HG03045 (cell line): ENCODE measurements around the gene CPLX1.
"Not testable (repeated sequence)": the region's sequence is repeated elsewhere in the genome, so short reads cannot be mapped to it uniquely, and the experiment has no call there.

Experiments used
- ATAC-seq: cut with Tn5 transposase; IDR thresholded peaks from one replicate; pipeline ENCODE4 v1.9.1; 2021; ENCODE audit warnings: mild to moderate bottlenecking, moderate library complexity; ENCODE audit not compliant: unreplicated experiment

CPLX1 gene

DNA sequence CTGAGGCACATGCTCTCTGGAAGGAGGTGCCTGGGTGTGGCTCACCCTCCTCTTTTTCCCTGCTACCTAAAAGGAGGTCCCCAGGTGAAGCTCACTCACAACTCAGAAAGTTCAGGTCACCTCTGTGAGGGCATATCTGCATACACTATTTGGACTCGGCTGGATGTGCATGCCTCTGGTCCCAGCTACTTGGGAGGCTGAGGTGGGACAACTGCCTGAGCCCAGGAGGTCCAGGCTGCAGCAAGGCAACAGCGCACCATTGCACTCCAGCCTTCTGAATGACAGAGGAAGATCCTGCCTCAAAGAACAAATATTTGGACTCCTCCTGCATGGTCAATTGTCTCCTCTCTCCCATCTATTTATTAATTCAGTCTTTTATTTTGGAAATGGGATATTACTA lies 46.4 kb downstream of the CPLX1 start:
- no peak for ATAC-seq

DNA sequence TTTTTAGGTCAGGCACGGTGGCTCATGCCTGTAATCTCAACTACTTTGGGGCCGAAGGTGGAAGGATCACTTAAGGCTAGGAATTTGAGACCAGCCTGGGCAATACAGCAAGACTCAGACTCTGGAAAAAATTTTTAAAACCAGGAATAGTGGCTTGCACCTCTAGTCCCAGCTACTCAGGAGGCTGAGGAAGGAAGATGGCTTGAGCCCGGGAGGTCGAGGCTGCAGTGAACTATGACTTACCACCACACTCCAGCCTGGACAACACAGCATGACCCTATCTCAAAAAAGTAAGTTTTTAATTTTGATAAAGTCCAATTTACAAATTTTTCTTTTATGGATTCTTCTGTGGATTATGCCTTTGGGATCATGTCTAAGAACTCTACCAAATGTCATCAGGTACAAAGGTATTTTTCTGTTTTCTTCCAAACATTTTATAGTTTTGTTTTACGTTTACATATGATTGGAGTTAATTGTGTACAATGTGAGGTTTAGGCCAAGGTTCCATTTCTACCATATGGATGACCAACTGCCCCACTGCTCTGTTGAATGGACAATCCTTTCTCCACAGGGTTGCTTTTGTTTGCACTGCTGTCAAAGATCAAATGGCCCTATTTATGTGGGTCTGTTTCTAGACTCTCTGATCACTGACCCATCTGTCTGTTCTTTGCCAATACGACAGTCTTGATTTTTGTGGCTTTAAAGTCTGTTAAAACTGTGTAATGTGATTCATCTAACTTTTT lies 48.2 kb downstream of the CPLX1 start:
- no peak for ATAC-seq

DNA sequence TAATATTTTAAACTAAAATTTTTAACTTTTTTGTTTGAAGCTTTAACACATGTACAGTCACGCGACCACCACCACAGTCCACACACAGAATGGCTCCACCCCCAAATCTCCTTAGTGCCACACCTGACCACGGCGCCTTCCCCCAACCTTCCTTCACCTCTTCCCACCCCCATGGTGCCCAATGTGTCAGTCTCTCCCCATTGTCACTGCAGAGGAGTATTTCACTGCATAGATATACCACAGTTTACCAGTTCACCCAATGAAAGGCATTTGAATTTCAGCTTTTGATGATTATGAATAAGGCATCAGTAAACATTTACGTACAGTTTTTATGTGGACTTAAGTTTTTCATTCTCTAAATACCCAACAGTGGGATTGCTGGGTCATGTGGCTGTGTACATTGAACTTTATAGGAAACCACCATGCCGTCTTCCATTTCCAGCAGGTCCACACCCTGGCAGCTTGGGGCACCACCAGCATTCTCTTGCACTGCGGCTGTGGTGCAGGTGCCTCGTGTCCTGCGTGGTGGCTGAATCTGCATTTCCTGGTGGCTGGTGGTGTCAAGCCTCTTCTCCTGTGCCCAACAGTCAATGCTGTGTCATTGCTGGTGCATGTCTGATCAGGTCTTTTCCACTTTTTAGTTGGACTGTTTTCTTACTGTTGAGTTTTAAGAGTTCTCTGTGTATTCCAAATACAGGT lies 49.0 kb downstream of the CPLX1 start:
- no peak for ATAC-seq

DNA sequence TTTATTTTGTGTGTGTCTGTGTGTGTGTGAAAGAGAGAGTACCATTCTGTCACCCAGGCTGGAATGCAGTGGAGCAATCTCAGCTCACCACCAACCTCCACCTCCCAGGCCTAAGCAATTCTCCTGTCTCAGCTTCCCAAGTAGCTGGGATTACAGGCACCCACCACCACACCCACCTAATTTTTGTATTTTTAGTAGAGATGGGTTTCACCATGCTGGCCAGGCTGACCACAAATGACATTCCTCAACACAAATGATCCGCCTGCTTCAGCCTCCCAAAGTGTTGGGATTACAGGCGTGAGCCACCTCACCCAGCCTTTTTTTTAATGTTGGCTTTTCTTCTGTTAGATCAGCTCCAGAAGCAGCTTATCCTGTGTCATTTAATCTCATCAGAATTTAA lies 50.4 kb downstream of the CPLX1 start:
- ATAC-seq: not testable (repeated sequence)

DNA sequence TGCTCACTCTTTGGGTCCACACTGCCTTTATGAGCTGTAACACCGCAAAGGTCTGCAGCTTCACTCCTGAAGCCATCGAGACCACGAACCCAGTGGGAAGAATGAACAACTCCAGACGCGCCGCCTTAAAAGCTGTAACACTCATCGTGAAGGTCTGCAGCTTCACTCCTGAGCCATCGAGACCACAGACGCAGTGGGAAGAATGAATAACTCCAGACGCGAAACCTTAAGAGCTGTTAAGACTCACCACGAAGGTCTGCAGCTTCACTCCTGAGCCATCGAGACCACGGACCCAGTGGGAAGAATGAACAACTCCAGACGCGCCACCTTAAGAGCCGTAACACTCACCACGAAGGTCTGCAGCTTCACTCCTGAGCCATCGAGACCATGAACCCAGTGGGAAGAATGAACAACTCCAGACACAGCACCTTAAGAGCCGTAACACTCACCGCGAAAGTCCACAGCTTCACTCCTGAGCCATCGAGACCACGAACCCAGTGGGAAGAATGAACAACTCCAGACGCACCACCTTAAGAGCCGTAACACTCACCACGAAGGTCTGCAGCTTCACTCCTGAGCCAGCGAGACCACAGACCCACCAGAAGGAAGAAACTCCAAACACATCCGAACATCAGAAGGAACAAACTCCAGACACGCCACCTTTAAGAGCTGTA lies 51.4 kb downstream of the CPLX1 start:
- ATAC-seq: not testable (repeated sequence)

DNA sequence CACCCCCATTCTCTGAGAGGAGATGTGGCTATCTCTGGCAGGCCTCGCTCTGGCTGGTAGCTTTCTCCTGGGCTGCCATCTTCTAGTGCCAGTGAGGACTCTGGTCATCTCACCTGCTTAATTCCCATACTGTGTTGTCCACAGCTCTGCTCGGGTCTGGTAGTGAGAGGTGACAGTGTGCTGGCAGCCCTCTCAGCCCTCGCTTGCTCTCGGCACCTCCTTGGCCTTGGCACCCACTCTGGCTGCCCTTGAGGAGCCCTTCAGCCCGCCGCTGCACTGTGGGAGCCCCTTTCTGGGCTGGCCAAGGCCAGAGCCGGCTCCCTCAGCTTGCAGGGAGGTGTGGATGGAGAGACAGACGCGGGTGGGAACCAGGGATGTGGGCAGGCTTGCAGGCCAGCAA lies 52.7 kb downstream of the CPLX1 start:
- no peak for ATAC-seq

DNA sequence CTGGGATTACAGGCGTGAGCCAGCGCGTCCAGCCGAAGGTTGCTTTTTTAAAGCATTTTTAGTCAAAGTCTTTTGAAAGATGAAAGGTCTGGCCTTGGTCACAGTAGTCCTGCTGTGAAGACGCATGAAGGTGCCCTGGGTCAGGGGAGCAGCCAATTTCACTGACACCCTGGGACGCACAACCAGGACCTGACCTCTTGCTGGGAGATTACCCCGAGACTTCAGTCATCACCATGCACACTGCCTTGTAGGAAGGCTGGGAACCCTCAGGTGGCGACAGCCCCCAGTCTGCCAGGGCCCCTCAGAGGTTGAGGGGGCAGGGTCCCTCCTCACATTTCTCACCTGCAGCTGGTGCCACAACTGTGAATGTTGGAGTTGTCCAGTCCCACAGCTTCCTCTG lies 53.2 kb downstream of the CPLX1 start:
- no peak for ATAC-seq

DNA sequence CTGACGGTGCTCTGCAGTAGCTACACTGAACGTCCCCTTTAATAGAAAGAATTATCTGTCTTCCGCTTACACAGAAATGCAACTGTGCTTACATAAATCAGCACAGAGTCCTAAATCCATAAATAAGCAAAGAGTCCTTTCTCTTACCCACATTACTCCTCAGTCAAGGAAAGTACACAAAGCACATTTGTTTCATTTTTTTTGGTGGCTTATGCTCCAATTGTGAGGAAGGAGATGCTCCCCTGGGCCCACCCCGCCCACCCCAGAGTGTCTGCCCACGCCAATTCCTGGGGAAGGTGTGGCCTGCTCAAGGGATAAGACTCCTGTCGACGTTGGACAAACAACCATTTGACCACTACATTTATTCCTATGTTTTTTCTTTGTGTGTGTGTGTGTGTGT lies 53.8 kb downstream of the CPLX1 start:
- no peak for ATAC-seq

DNA sequence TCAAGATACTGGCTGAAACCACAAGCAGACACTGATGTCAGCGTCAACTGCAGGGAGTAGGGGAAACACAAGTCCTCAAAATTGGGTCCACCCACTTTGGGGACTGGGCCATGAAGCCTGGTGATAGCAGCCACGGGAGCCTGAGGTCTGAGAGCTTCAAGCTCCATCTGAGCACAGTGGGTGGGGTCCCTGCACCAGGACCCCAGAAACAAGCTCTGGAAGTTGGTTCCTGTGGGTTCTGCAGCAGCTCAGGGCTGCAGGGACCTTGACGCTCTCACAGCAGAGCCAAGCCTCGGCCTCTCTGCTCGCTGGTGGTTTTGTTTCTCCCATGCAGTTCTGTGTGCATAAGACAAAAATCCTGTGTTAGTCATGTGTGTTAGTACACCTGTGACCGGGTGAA lies 54.5 kb downstream of the CPLX1 start:
- ATAC-seq: no peak

DNA sequence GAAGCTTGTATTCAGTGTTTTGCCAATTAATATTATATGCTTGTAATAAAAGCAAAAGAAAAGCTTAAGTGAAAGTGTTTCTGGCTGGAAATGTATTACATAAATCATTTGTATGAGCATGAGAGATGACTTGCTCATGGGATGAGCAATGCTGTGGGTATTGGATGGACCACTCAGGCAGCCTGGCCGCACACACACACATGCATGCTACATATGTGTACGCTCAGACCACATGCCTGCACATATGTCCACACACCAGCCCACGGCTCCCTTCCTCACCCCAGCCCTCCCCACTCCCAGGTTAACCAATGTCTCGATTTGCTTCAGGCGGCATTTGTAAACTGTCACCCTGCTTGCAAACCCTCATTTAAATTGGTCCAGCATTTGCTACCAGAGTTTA lies 55.9 kb downstream of the CPLX1 start:
- ATAC-seq: no peak

DNA sequence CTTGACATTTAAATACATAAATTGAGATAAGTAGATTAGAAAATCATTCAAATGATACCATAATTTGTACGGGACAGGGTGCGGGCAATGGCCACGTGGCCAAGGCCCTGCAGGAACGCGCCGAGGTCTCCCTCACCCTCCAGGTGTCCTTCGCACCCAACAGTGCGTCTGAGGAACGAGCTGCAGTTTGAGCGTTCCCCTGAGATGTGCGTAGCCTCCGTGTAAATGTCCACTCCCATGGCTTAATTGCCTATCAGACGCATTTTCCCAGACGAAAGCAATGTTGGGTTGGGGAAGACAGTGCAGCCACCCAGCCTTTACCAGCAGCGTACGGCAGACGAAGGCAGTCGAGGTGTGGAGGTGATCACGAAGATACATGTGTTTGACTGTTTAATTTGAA lies 56.4 kb downstream of the CPLX1 start:
- ATAC-seq: no peak

DNA sequence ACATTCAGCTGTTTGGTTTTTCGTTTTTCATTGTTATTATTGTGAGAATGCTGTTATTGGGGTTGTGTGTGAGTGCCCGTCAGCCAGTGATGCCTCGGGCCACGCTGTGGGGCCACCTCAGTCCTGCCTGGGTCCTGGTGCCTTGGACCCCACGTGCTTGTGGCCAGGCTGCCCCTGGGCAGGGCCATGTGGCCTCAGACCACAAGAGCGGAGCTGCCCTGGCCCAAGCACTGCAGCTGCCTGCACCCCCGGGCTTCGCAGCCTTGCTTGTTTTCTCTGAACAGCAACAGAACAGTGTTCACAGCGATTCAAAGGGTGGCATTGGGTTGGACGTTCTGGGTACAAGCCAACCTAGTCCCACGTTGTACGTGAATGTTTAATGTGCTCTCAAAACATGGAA lies 56.9 kb downstream of the CPLX1 start:
- no peak for ATAC-seq

DNA sequence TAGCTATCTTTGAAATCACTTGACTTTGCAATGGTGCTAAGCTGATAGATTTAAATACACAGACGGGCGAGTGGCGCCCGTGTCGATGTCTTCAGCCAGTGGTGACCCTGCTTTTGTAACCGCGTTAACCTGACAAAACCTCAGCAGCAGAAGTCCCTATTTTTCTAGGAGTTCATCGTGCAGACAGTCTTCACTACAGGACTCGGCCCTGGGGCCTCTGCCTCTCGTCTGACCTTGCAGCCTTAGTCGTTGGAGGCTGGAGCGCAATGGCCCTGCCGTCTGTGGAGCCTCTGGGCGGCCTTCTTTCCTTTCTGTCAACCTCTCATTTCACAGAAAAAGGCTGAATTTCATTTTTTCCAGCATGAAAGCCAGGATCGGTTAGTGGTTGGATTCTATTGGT lies 57.9 kb downstream of the CPLX1 start:
- ATAC-seq: no peak

DNA sequence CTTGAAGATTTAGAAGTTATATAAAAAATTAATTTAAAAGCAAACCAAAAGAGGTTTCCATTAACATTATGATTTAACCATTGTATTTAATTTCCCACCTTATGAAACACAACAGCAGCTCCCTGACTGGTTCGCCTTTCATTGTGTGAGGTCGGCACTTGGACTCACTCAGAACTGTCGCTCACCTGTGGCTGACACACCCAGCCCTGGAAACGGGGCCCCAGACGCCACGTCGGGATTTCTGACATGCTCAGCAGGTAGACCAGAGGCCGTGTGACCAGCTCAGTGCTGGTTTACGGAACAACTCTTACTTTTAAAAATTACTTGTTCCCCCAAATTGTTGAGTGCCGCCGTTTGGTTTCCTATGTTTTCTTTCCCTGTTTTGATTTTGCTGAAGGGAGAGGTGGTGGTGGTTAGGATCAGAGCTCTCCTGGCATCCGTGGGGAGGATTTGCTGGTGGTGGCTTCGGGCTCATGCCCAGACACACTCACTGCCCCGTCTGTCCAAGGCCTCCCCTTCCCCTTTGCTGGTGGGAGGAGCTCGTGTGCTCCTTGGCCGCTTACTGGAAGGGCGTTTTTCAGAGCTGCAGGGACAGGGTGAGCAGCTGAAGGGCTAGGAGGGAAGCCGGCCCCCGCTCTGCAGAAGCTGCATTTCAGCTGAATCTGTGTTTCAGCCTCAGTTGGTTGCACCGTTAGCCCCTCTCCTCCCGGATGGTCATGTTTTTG lies 59.2 kb downstream of the CPLX1 start:
- no peak for ATAC-seq

DNA sequence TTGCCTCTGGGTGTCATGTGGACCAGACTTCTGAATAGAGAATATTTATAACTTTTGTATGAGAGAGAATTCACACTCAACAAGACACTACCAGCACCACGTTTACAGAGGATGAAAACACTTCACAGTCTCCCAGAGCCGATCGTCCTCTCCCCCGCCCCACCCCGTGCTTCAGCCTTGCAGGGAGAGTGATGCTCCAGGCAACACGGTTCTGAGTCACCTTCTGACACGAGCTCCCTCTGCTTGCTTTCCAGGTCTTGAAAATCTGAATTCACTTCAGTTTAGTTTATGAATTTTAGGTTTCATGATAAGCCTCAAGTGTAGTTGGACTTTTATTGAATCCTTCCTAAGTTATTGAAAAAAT lies 59.8 kb downstream of the CPLX1 start:
- no peak for ATAC-seq

DNA sequence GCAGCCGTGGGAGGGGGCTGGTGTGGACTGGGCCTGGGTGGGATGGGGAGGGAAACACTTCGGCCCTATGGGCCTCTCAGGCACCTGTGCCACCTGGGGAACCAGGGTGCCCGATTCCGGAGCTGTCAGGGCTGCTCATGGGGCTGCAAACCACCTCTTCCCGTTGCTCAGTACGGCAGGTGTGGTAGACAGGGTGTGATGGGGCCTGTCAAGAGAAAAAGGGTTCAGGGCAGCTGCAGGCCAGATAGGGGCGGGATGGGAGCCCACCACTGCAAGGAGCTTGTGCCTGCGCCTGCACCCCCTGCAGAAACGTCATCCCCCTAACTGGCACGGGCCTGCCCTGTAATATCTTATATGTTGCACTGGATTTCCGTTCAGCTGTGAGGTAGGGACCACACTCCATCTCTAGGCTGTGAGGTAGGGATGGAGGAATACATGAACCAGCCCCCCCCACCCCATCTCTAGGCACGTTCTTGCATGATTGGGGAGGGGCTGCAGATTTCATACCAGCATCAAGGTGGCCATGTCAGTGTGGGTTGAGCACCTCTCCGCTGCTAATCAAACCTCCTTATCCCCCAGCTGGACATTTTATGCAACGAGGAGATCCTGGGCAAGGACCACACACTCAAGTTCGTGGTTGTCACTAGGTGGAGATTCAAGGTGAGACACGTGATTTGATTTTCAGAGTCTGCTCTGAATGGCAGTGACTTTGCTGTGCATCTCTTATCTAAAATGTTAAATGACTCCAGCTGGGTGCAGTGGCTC lies 61.3 kb downstream of the CPLX1 start:
- no peak for ATAC-seq

DNA sequence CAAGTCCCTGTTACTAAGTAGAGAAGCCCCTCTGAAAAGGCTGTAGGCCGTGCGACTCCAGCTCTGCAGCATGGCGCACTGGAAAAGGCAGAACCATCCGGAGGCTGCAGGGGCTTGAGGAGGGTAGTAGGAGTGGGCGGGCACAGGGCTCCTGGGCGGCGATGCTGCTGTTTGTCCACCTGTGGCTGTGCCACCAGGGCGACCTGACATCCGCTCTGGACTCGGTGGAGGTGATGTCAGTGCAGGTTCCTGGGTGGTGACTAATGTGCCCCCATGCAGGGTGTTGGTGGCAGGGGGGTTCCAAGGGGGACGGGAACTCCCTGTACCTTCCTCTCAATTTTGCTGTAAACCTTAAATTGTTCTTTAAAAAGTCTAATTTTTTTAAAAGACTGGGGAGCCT lies 62.0 kb downstream of the CPLX1 start:
- ATAC-seq: no peak

DNA sequence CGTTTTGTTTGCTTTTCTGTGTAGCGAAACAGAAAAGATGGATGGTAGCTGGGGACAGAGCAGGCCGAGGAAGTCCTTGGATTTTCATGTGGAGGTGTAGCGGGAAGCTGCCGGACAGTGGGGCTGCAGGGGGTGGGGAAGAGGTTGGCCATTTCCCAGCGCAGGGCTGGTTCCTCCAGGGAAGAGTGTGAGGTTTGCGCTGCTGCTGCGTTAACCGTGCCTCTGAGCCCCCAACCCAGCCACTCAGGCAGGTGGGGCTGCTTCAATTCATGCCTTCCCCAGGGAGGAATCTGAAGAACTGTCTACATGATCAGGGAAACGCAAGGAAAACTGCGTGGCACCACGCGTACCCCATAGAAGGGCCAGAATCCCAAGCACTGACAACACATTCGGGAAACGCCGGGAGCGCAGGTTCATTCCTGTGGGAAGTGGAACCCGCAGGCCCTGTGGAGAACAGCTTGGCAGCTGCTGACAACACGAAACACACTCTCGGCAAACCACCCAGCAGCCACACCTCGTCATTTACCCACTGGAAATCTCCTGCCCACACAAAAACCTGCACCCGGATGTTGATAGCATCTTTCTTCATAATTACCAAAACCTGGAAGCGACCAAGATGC lies 62.6 kb downstream of the CPLX1 start:
- ATAC-seq: no peak

DNA sequence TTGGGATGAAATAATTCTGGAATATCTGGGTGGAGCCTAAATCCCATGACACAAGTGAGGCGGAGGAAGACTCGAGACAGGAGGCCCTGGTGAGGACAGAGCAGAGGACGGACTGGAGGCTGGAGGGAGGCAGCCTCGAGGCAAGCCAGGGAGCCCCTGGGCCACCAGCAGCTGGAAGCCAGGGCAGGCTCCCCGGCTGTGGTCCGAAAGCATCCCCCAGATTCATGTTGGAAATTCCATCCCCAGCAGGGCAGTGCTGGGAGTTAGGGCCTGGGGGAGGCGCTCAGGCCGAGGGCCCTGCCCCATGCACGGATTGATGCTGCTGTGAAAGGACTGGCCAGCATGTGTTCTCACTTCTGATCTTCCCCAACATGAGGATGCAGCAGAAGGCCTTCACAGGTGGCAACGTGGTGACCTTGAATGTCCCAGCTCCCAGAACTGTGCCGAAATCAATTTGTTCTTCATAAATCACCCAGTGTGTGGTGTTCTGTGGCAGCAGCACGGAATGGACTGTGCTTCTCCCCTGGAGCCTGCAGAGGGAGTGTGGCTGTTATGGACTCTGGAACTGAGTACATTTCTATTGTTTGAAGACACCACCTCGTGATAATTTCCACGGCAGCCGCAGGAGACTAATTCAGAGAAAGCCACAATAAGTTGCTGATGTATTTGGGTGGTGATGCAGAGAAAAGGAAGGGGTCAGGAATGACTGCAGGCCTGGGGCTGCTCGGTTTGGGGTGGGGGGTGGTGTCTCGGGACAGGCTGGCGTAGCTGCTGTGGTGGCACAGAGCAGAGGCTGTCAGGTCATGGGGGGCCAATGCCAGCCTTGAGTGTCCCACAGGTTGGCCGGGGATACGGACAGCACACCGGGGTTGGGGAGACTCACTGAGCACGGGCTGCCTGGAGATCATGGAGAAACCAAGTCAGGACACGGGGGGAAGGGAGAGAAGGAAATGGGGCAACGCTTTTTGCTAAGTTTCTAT lies 63.4 kb downstream of the CPLX1 start:
- no peak for ATAC-seq
